HepG2 (cell line): ENCODE measurements around the gene ANTKMT. TPM values are rescaled to one million over a fixed set of nuclear protein-coding genes. Genes with fewer than 3 reads are reported as not detected.

Experiments
- ARID3A ChIP-seq: IDR thresholded peaks from 2 replicates; pipeline ENCODE4 v1.6.1; 2012; ENCODE audit warnings: low read depth, low read length, improper control_type of control experiment
- DPF2 ChIP-seq: sonication (generic); formaldehyde crosslinking; IDR thresholded peaks from 2 replicates; pipeline ENCODE4 v1.4.0; 2020; ENCODE audit warnings: mild to moderate bottlenecking, low read depth, missing genetic modification reagents, borderline replicate concordance
- MAZ ChIP-seq, 2 experiments: sonication (generic) in 1 of 2; formaldehyde crosslinking in 1 of 2; IDR thresholded peaks; 2 replicates each; pipeline versions ENCODE4 v1.5.0 to v1.6.1; 2012 to 2020; ENCODE audit warnings: low read depth in 2 of 2, mild to moderate bottlenecking in 2 of 2, borderline replicate concordance in 1 of 2, improper control_type of control experiment in 1 of 2, low read length in 1 of 2, missing genetic modification reagents in 1 of 2, moderate library complexity in 1 of 2
- MYNN ChIP-seq: sonication (generic); formaldehyde crosslinking; IDR thresholded peaks from 2 replicates; pipeline ENCODE4 v1.4.0; 2020; ENCODE audit warnings: mild to moderate bottlenecking, low read depth, missing genetic modification reagents
- NFKBIZ ChIP-seq: IDR thresholded peaks from 2 replicates; pipeline ENCODE4 v1.6.1; 2018; ENCODE audit warnings: missing genetic modification reagents, missing compliant biosample characterization
- PAWR ChIP-seq: sonication (generic); formaldehyde crosslinking; IDR thresholded peaks from 2 replicates; pipeline ENCODE4 v1.4.0; 2020; ENCODE audit warnings: missing genetic modification reagents, mild to moderate bottlenecking, borderline replicate concordance
- PHF5A ChIP-seq: IDR thresholded peaks from one replicate; pipeline ENCODE4 v1.6.1; 2018; ENCODE audit warnings: low read depth, missing genetic modification reagents; ENCODE audit not compliant: unreplicated experiment
- PITX1 ChIP-seq: sonication (generic); formaldehyde crosslinking; IDR thresholded peaks from 2 replicates; pipeline ENCODE4 v1.5.1; 2020; ENCODE audit warnings: mild to moderate bottlenecking, missing genetic modification reagents
- SKIL ChIP-seq: sonication (generic); formaldehyde crosslinking; IDR thresholded peaks from 2 replicates; pipeline ENCODE4 v1.8.0; 2022; ENCODE audit warnings: missing genetic modification reagents, mild to moderate bottlenecking, moderate library complexity, borderline replicate concordance
- STAT5B ChIP-seq: sonication (generic); formaldehyde crosslinking; IDR thresholded peaks from 2 replicates; pipeline ENCODE4 v1.4.0; 2020; ENCODE audit warnings: missing genetic modification reagents
- ZBTB49 ChIP-seq: sonication (generic); formaldehyde crosslinking; IDR thresholded peaks from 2 replicates; pipeline ENCODE4 v1.4.0; 2020; ENCODE audit warnings: missing genetic modification reagents, borderline replicate concordance
- ZNF496 ChIP-seq: sonication (generic); formaldehyde crosslinking; IDR thresholded peaks from 2 replicates; pipeline ENCODE4 v1.8.1; 2023; ENCODE audit warnings: mild to moderate bottlenecking, moderate library complexity, missing genetic modification reagents; ENCODE audit not compliant: insufficient replicate concordance
- ZNF574 ChIP-seq: sonication (generic); formaldehyde crosslinking; IDR thresholded peaks from 2 replicates; pipeline ENCODE4 v1.4.0; 2020; ENCODE audit warnings: missing genetic modification reagents
- ZNF580 ChIP-seq: IDR thresholded peaks from 2 replicates; pipeline ENCODE4 v1.6.1; 2016; ENCODE audit warnings: low read depth, borderline replicate concordance
- ZNF747 ChIP-seq: sonication (generic); formaldehyde crosslinking; IDR thresholded peaks from 2 replicates; pipeline ENCODE4 v1.8.1; 2023; ENCODE audit warnings: missing genetic modification reagents, mild to moderate bottlenecking, borderline replicate concordance
- ZNF768 ChIP-seq: sonication (generic); formaldehyde crosslinking; IDR thresholded peaks from 2 replicates; pipeline ENCODE4 v1.4.0; 2020; ENCODE audit warnings: missing genetic modification reagents
- polyA plus RNA-seq, 8 experiments: library from polyadenylated mRNA; depleted of rRNA in 3 of 8; stranded (reverse) in 7 of 8; unstranded in 1 of 8; fragments of >200 nt; fragmentation: Illumina TruSeq in 4 of 8; extraction: Trizol in 4 of 8; gene quantifications; 2 replicates each; pipeline versions ENCODE4 v1.2.1 to v1.2.3, GENCODE V29; 2011 to 2016; ENCODE audit warnings: low read depth in 4 of 8, missing spikeins in 1 of 8, mixed read lengths in 1 of 8; ENCODE audit not compliant: insufficient read depth in 1 of 8
- total RNA-seq, 5 experiments: library from RNA; depleted of rRNA; stranded (reverse); fragments of >200 nt; fragmentation: Illumina TruSeq; extraction: Trizol; gene quantifications; 2 replicates each; pipeline ENCODE4 v1.2.3, GENCODE V29; 2016; ENCODE audit warnings: low read depth in 1 of 5
- TF ChIP-seq, protein P1 (sequence below): sonication (generic); formaldehyde crosslinking; IDR thresholded peaks from 2 replicates; pipeline ENCODE4 v1.4.0; 2020; ENCODE audit warnings: low read depth, mild to moderate bottlenecking, missing genetic modification reagents

The ANTKMT gene
- total and polyA plus RNA-seq, 2 of the 13 experiments (the other 11 are each of a cell fraction or from before 2014, with no cell fraction given): 7.5 to 47.8 TPM

DNA sequence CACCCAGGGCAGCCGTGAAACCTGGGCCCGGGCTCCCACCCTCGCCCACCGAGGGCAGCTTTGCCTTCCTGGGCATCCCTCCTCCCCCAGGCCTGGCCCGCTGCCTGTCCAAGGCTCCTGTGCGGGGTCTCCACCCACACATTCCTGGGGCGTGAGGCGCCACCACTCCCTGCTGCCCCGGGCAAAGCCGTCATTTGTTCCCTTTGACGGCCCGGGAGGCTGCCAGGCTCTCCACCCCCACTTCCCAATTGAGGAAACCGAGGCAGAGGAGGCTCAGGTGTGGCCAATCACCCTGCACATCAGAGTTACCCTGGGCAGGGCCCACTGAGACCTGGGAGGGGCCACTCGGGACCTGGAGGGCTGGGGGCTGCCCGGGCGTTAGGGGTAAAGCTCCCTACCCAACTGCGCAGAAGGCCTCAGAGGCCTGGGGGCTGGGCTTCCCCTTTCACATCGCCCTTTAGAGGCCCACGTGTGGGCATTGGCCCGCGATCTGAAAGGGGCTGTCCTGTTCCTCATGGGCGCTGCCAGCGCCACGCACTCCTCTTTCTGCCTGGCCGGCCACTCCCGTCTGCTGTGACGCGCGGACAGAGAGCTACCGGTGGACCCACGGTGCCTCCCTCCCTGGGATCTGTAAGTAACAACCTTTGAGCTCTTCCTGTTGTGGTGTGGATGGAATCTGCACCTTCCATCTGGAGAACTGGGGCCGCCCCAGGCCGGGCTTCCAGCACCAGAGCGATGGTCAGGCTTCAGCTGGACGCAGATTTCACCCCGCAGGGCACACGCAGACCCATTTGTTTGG is 39.8 kb downstream of the ANTKMT start, which contains the start of gene MSLN (continued):
- TF ChIP-seq NFKBIZ (no peak), MYNN (CRISPR knock-in tag) (no peak), ZNF496 (CRISPR knock-in tag) (no peak), PITX1 (CRISPR knock-in tag) (0 out of 2 replicates have a peak, but pooled peaks have one; percentile 47), DPF2 (CRISPR knock-in tag) (no peak), ZNF580 (CRISPR knock-in tag) (no peak), ZBTB49 (CRISPR knock-in tag) (no peak), ZNF768 (no peak), PHF5A (CRISPR knock-in tag) (no peak), STAT5B (CRISPR knock-in tag) (no peak), SKIL (no peak), PAWR (CRISPR knock-in tag) (no peak), MAZ (IDR thresholded peaks at IDR 0.05; ENCODE audit: borderline replicate concordance, low read depth, low read length) (no peak), MAZ (CRISPR knock-in tag; IDR thresholded peaks at IDR 0.05; ENCODE audit: low read depth) (no peak), ZNF747 (CRISPR knock-in tag) (0 out of 2 replicates have a peak, but pooled peaks have one; percentile 46), ARID3A (no peak), ZNF574 (CRISPR knock-in tag) (0 out of 2 replicates have a peak, but pooled peaks have one; percentile 24)
- TF ChIP-seq, protein P1, sequence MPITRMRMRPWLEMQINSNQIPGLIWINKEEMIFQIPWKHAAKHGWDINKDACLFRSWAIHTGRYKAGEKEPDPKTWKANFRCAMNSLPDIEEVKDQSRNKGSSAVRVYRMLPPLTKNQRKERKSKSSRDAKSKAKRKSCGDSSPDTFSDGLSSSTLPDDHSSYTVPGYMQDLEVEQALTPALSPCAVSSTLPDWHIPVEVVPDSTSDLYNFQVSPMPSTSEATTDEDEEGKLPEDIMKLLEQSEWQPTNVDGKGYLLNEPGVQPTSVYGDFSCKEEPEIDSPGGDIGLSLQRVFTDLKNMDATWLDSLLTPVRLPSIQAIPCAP (CRISPR knock-in tag): no peak
